HepG2 (cell line): ENCODE results near the gene HLA-DMB. TPM values are rescaled to one million over a fixed set of nuclear protein-coding genes. Genes with fewer than 3 reads are reported as not detected.

Experiments
- ARNT ChIP-seq: fragments of 450-650 bp; IDR thresholded peaks from 2 replicates; pipeline ENCODE4 v1.6.1; 2017
- FOXK1 ChIP-seq: sonication (generic); formaldehyde crosslinking; IDR thresholded peaks from 2 replicates; pipeline ENCODE4 v1.4.0; 2020; ENCODE audit warnings: low read depth, missing genetic modification reagents, borderline replicate concordance
- IRF1 ChIP-seq: sonication (generic); formaldehyde crosslinking; IDR thresholded peaks from 2 replicates; pipeline ENCODE4 v1.4.0; 2020; ENCODE audit warnings: low read depth, mild to moderate bottlenecking, missing genetic modification reagents
- KIAA2018 ChIP-seq: sonication (generic); formaldehyde crosslinking; IDR thresholded peaks from 2 replicates; pipeline ENCODE4 v1.5.0; 2020; ENCODE audit warnings: mild to moderate bottlenecking, missing genetic modification reagents, borderline replicate concordance
- LRRFIP1 ChIP-seq: sonication (generic); formaldehyde crosslinking; conservative IDR thresholded peaks from 2 replicates; pipeline ENCODE4 v1.4.0; 2020; ENCODE audit warnings: missing genetic modification reagents
- MED13 ChIP-seq: sonication (generic); formaldehyde crosslinking; IDR thresholded peaks from 2 replicates; pipeline ENCODE4 v1.5.0; 2020; ENCODE audit warnings: missing genetic modification reagents
- THYN1 ChIP-seq: sonication (generic); formaldehyde crosslinking; IDR thresholded peaks from 2 replicates; pipeline ENCODE4 v1.8.1; 2023; ENCODE audit warnings: low read depth, mild to moderate bottlenecking, moderate library complexity, missing genetic modification reagents, borderline replicate concordance
- ZBTB7B ChIP-seq: sonication (generic); formaldehyde crosslinking; IDR thresholded peaks from 2 replicates; pipeline ENCODE4 v1.4.0; 2020; ENCODE audit warnings: missing genetic modification reagents
- ZFY ChIP-seq: sonication (generic); formaldehyde crosslinking; IDR thresholded peaks from 2 replicates; pipeline ENCODE4 v1.4.0; 2020; ENCODE audit warnings: missing genetic modification reagents
- ZGPAT ChIP-seq: IDR thresholded peaks from 2 replicates; pipeline ENCODE4 v1.6.1; 2016; ENCODE audit warnings: mild to moderate bottlenecking
- ZNF264 ChIP-seq: sonication (generic); formaldehyde crosslinking; IDR thresholded peaks from 2 replicates; pipeline ENCODE4 v1.4.0; 2020; ENCODE audit warnings: missing genetic modification reagents
- ZNF296 ChIP-seq: sonication (generic); formaldehyde crosslinking; conservative IDR thresholded peaks from 2 replicates; pipeline ENCODE4 v1.5.0; 2020; ENCODE audit warnings: mild to moderate bottlenecking, missing genetic modification reagents
- ZNF362 ChIP-seq: sonication (generic); formaldehyde crosslinking; IDR thresholded peaks from 2 replicates; pipeline ENCODE4 v1.4.0; 2020; ENCODE audit warnings: missing genetic modification reagents, mild to moderate bottlenecking, borderline replicate concordance
- ZNF570 ChIP-seq: sonication (generic); formaldehyde crosslinking; IDR thresholded peaks from 2 replicates; pipeline ENCODE4 v1.4.0; 2020; ENCODE audit warnings: mild to moderate bottlenecking, missing genetic modification reagents, borderline replicate concordance
- polyA plus RNA-seq, 8 experiments: library from polyadenylated mRNA; depleted of rRNA in 3 of 8; stranded (reverse) in 7 of 8; unstranded in 1 of 8; fragments of >200 nt; fragmentation: Illumina TruSeq in 4 of 8; extraction: Trizol in 4 of 8; gene quantifications; 2 replicates each; pipeline versions ENCODE4 v1.2.1 to v1.2.3, GENCODE V29; 2011 to 2016; ENCODE audit warnings: low read depth in 4 of 8, missing spikeins in 1 of 8, mixed read lengths in 1 of 8; ENCODE audit not compliant: insufficient read depth in 1 of 8
- total RNA-seq, 5 experiments: library from RNA; depleted of rRNA; stranded (reverse); fragments of >200 nt; fragmentation: Illumina TruSeq; extraction: Trizol; gene quantifications; 2 replicates each; pipeline ENCODE4 v1.2.3, GENCODE V29; 2016; ENCODE audit warnings: low read depth in 1 of 5

The HLA-DMB gene
- total and polyA plus RNA-seq, 2 of the 13 experiments (the other 11 are each of a cell fraction or from before 2014, with no cell fraction given): not detected

GRCh38 chr6:32968093-32968866 lies 27.5 kb upstream of the HLA-DMB start, which contains the start of gene BRD2 (continued):
- TF ChIP-seq IRF1 (CRISPR knock-in tag) (0 out of 2 replicates have a peak, but pooled peaks have one; percentile 16), ZBTB7B (CRISPR knock-in tag) (peak; percentile 90), THYN1 (peak; percentile 92; the same call in 1 of the 2 replicates), ZNF264 (CRISPR knock-in tag) (peak; percentile 94), FOXK1 (peak; percentile 65), ZNF362 (peak; percentile 25; the same call in 1 of the 2 replicates), ZNF570 (no peak), ZNF296 (CRISPR knock-in tag) (no peak; the same call in 1 of the 2 replicates), ARNT (no peak), MED13 (peak; percentile 85; the same call in 1 of the 2 replicates), ZGPAT (CRISPR knock-in tag) (peak; percentile 94), ZFY (CRISPR knock-in tag) (peak; percentile 99), LRRFIP1 (CRISPR knock-in tag) (no peak), KIAA2018 (CRISPR knock-in tag) (0 out of 2 replicates have a peak, but pooled peaks have one; percentile 64)
